ENCODE results near the gene EHD4.

DNA sequence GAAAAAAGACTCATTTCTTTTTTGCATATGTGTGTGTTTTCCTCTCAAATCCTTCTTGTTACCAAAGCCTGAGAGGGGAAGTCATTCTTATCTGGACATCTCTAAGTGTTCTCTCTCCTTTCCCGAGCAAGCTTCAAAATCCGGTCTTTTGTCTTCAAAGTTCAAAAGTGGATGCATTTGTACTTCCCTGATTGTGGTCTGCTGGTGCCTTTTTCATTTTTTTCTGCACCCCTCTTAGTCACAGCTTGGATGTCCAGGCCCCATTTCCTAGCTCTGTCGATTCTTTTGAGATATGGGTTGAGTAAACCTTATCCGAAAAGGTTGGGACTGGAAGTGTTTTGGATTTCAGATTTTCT, 34.8 kb downstream of the EHD4 start:
- TF ChIP-seq ZFP69B (tag by site-specific recombination; IDR thresholded peaks at IDR 0.05) (no peak), OSR2 (tag by site-specific recombination; IDR thresholded peaks at IDR 0.05) (no peak), ZNF274 (IDR thresholded peaks at IDR 0.05; ENCODE audit: low read length) (no peak), ZNF274 (tag by site-specific recombination; IDR thresholded peaks at IDR 0.05; ENCODE audit: borderline replicate concordance) (no peak), KLF1 (tag by site-specific recombination; IDR thresholded peaks at IDR 0.05) (no peak), BCL11A (tag by site-specific recombination; IDR thresholded peaks at IDR 0.05; ENCODE audit: low read depth) (no peak), ZNF670 (tag by site-specific recombination; IDR thresholded peaks at IDR 0.05; ENCODE audit: low read depth) (no peak)
- TF ChIP-seq, protein P1, sequence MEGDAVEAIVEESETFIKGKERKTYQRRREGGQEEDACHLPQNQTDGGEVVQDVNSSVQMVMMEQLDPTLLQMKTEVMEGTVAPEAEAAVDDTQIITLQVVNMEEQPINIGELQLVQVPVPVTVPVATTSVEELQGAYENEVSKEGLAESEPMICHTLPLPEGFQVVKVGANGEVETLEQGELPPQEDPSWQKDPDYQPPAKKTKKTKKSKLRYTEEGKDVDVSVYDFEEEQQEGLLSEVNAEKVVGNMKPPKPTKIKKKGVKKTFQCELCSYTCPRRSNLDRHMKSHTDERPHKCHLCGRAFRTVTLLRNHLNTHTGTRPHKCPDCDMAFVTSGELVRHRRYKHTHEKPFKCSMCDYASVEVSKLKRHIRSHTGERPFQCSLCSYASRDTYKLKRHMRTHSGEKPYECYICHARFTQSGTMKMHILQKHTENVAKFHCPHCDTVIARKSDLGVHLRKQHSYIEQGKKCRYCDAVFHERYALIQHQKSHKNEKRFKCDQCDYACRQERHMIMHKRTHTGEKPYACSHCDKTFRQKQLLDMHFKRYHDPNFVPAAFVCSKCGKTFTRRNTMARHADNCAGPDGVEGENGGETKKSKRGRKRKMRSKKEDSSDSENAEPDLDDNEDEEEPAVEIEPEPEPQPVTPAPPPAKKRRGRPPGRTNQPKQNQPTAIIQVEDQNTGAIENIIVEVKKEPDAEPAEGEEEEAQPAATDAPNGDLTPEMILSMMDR (tag by site-specific recombination; IDR thresholded peaks at IDR 0.05) = no peak
- TF ChIP-seq, protein P2, sequence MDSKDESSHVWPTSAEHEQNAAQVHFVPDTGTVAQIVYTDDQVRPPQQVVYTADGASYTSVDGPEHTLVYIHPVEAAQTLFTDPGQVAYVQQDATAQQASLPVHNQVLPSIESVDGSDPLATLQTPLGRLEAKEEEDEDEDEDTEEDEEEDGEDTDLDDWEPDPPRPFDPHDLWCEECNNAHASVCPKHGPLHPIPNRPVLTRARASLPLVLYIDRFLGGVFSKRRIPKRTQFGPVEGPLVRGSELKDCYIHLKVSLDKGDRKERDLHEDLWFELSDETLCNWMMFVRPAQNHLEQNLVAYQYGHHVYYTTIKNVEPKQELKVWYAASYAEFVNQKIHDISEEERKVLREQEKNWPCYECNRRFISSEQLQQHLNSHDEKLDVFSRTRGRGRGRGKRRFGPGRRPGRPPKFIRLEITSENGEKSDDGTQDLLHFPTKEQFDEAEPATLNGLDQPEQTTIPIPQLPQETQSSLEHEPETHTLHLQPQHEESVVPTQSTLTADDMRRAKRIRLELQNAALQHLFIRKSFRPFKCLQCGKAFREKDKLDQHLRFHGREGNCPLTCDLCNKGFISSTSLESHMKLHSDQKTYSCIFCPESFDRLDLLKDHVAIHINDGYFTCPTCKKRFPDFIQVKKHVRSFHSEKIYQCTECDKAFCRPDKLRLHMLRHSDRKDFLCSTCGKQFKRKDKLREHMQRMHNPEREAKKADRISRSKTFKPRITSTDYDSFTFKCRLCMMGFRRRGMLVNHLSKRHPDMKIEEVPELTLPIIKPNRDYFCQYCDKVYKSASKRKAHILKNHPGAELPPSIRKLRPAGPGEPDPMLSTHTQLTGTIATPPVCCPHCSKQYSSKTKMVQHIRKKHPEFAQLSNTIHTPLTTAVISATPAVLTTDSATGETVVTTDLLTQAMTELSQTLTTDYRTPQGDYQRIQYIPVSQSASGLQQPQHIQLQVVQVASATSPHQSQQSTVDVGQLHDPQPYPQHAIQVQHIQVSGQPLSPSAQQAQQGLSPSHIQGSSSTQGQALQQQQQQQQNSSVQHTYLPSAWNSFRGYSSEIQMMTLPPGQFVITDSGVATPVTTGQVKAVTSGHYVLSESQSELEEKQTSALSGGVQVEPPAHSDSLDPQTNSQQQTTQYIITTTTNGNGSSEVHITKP (tag by site-specific recombination; IDR thresholded peaks at IDR 0.05) = no peak

Measured in HEK293 (cell line).